ENCODE results near the gene NHSL1.

The NHSL1 gene

DNA sequence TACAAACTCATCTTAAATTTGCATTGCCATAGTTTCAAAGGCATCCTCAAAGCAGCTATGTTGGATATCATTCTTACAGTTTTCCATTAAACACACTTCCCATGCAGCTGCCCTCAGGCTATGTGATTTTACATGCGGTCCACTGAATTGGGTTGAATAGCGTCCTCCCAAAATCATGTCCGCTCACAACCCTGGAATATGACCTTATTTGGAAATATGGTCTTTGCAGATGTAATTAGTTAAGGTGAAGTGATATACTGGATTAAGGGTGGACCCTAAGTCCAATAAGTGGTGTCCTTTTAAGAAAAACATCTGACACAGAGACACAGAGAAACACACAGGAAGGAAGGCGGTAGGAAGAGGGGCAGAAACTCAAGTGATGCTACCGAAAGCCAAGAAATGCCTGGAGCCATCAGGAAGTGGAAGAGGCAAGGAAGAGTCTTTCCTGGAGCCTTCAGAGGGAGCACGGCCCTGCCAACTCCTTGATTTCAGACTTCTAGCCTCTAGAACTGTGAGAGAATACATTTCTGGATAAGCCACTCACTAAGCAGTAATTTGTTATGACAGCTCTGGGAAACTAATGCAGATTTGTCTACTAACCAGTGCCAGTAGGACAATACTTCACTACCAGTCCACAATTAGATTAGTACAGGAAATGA is 42.7 kb upstream of the NHSL1 start:
- no peak for TF ChIP-seq CTCF (conservative IDR thresholded peaks at IDR 0.05; ENCODE audit: low read depth)
- CTCF ChIA-PET = interaction anchor here (0.9 kb wide), 1 partner anchor 224 kb away, joined by 3 read pairs; no protein-coding TSS in a partner anchor
- DNase-seq (ENCODE audit: low spot score) = no peak
- POLR2A ChIA-PET (ENCODE audit: low non-redundant PET) = no interaction called here
- no peak overlapping the region for H3K27ac ChIP-seq

- CTCF ChIA-PET = no interaction called here
- no peak overlapping the region for H3K27ac ChIP-seq
- no peak for TF ChIP-seq CTCF (conservative IDR thresholded peaks at IDR 0.05; ENCODE audit: low read depth)
- POLR2A ChIA-PET (ENCODE audit: low non-redundant PET) = no interaction called here
- no peak for DNase-seq (ENCODE audit: low spot score)
Measured at GRCh38 chr6:138540468-138540867, 41.2 kb upstream of the NHSL1 start.

DNA sequence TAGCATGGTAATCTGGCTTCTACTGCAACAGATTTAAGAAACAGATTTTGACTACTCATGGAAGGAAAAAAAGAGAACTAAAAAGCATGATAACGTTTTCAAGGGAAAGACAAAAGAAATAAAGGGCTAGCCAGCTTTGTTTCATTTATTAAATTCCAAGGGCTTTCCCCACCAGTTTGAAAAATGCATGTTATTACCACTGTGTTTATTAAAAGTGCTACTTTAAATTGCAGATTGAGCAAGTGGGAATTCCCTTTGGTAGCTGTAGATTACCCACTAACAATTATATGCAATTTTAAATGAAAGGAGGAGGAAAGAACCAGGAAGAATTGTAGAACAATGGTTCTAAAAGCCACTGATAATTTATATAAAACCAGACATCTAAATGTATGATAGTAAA is 40.6 kb upstream of the NHSL1 start:
- POLR2A ChIA-PET (ENCODE audit: low non-redundant PET) = no interaction called here
- CTCF ChIA-PET = no interaction called here
- DNase-seq (ENCODE audit: low spot score) = no peak
- no peak overlapping the region for H3K27ac ChIP-seq
- no peak for TF ChIP-seq CTCF (conservative IDR thresholded peaks at IDR 0.05; ENCODE audit: low read depth)

DNA sequence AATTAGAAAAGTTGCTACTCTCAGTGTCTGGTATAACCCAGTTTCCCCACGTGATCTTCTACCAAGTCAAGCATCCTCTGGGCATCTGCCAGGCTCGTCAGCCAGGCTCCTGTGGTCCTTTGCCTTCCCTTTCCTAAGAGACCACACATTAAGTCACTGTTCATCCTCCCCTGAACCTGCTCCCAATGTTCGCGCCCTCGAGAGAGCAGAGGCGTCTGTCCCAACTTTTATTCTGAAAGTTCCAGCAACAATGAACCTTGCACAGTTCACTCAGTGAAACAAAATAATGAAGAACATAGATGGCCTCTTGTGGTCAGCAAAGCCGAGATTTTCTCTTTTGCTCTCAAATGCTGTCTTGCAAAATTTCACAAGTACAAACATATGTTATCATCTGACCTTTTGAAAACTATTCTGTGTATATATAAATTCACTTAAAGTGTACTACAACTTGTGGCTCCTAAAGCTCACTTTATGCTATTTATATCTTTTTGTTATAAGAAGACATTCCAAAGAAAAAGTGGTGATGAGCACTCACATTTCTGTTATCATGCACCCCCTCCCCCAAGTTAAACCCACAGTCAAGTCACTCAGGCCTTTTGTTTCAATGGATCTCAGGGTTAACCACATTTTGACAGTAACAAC is 39.2 kb upstream of the NHSL1 start:
- ChIA-PET POLR2A (ENCODE audit: low non-redundant PET) (no interaction called here), CTCF (no interaction called here)
- no peak for DNase-seq (ENCODE audit: low spot score)
- no peak for TF ChIP-seq CTCF (conservative IDR thresholded peaks at IDR 0.05; ENCODE audit: low read depth)
- H3K27ac ChIP-seq = no peak overlapping the region

- CTCF ChIA-PET = interaction anchor here (0.7 kb wide), 1 partner anchor 534 kb away, joined by 3 read pairs; no protein-coding TSS in a partner anchor
- TF ChIP-seq CTCF (conservative IDR thresholded peaks at IDR 0.05; ENCODE audit: low read depth) = no peak
- DNase-seq (ENCODE audit: low spot score) = no peak
- no peak overlapping the region for H3K27ac ChIP-seq
- POLR2A ChIA-PET (ENCODE audit: low non-redundant PET) = no interaction called here
Measured at GRCh38 chr6:138537106-138537505, 37.8 kb upstream of the NHSL1 start.

GRCh38 chr6:138535728-138536455 is 36.6 kb upstream of the NHSL1 start:
- ChIA-PET CTCF (no interaction called here), POLR2A (ENCODE audit: low non-redundant PET) (no interaction called here)
- DNase-seq (ENCODE audit: low spot score) = no peak

More at GRCh38 chr6:138535728-138536455, 36.6 kb upstream of the NHSL1 start:
- no peak for TF ChIP-seq CTCF (conservative IDR thresholded peaks at IDR 0.05; ENCODE audit: low read depth)
- no peak overlapping the region for H3K27ac ChIP-seq

Measured in RWPE1 (cell line).